KG1 (cell line): Measurements from ENCODE around the gene KIF25.

Experiments
- DNase-seq: peaks from one replicate; lab custom pipeline; 2025; lab: John Stamatoyannopoulos, UW

Gene KIF25

DNA sequence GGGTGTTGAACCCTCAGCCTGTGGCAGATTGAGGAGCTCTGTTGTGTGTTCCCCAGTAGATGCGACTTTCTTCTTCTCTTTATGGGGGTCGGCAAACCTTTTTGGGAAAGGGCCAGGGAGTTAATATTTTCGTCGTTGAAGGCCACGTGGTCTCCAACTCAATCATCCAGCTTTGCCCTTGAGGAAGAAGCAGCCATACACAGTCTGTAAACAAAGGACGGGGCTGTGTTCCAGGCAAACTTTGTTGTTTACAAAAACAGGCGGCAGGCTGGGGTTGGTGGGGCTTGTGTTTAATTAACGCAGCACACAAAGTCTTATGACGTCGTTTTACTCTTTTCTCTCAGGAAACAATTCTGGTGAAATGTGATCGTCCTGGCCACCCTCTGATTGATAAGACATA, 20.2 kb downstream of the KIF25 start:
- DNase-seq = no peak

DNA sequence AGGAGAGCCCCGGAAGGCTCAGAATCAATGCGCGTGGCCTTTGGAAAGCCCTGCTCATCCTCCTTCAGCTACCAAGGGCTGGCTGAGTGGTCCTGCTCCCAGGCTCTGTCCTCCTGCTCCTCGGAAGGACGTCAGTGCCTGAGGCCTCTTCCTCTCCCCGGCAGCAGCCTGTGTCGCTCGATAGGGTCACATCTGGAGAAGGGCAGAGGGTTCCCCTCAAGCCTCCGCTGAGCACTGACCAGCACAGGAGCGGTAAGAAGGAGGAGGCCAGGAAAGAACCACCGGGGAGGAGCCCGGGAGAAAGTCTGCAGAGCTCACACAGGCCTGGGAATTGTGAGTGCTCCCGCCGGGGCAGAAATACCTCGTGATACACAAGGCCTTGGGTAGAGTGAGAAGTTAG, 21.2 kb downstream of the KIF25 start:
- DNase-seq = no peak

DNA sequence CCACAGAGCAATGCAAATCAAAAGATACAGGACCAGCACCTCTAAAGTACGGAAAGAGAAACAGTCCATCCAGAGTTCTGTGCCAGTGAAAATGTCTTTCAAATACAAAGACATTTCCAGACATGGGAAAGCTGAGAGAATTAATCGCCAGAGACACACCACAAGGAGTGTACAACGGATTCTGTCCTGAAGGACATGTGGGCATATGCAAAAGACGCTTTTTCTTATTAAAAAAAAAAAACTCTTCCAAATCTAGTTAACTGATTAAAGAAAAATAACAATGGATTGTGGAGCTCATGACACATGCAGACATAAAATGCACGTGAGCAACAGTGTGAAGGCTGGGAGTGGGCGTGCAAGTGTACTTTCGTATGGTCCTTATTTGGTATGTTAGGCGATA, 22.8 kb downstream of the KIF25 start:
- DNase-seq = no peak

DNA sequence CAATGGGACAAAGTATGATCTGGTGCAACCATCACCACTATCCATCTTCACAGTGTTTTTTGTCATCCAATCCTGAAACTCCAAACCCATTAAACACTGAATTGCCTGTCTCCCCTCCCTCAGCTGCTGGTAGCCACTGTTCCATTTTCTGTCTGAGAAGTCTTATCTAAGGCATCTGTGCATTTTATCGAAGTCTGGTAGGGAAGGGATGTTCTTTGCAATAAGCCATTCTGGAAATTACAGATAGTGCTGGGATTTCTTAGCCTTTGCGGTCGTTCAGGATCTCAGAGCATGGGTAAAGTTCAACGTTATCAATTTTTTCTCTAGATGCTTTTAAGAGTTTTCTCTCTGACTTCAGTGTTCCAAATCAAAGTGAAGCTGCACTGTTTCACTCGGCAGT, 24.1 kb downstream of the KIF25 start:
- DNase-seq = no peak

DNA sequence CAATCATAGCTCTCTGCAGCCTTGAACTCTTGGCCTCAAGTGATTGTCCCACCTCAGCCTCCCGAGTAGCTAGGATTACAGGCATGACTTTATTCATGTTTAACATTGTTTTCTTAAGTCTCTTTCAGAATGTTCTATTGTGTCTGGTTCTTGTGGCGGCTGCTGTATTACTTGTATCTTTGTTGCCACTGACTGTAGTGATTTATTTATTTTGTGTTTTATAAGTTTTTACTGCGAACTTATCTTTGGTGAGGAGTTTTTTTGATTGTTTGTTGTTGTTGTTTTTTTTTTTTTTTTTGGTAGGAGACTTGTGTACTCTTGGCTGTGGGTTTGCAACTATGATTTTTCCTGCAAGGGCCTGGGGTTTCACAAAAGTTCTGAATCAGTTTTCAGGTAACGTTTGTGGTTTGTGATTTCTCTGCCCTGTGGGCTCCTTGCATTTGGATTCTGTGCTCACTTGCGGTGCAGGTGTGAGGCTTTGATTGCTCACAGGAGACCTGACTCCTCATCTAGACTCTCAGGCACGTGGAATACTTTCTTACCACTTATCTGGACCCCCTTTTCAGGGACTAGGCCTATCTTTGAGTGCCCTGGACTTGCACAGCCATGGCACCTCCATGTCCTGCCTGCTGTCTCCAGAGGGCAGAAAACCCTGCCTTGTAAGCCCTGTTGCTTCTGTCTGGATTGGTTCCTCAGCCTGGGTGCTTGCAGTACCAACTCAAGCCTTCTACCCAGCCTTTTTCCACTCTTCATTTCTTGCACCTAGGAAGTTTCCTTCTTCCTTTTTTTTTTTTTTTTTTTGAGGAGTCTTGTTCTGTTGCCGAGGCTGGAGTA, 25.2 kb downstream of the KIF25 start:
- no peak for DNase-seq

DNA sequence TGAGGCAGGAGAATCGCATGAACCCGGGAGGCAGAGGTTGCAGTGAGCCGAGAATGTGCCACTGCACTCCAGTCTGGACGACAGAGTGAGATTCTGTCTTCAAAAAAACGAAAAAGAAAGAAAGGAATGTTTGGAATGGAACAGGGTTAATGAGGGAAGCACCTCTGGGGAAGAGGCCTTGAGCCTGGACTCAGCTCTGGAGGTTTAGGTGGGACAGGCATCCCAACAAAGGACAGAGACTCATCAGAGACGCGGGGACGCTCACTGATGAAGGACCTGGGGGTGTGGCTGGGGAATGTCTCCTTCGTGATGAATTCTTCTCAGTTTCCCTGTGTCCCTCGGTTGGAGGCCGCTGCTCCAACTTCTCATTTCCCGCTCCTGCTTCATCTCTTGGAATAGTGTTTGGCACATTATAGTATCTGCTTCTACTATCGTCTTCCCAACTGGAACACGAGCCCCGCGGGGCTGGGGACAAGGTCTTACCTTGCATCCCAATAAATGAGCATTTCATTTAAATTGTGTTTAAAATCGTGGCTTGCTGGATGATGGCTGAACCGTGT, 27.6 kb downstream of the KIF25 start:
- DNase-seq = no peak

DNA sequence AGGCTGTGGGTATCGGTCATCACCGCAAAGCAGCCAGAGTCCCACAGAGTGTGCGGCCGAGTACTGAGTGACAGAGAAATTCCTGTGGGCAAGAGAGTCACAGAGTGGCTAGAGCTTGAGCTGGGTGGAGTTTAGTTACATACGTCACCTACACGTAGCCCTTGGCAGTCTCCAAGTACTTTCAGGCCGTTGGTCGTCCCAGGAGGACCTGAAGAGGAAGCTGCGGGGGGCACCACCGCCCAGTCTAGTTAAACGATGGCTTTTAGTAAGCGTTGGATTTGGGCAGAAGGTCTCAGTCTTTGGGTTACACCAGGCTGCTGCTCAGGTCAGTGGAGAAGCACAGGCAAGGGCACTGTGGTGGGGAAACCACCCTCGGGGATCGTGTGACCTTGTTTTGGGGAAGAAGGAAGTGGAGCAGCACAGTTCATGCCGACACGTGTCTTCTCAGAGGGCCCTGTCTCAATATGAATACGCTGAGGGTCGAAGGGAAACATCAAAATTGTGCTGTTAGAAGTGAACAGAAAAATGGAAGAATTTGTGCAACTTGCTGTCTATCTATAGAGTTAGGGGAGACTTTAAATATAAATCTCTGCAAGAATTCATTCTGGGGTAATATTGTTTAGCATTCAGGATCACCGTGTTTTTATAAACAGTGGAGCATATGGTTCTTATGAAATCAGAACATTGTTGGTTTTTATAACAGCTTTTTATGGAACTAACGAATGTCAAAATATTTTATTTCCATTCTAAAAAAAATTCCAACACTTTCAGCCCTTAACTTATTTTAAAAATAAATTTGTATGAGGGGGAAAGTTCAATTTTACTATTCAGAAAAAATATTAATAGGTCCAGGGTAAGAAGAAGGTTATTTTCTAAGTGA, 28.6 kb downstream of the KIF25 start:
- DNase-seq = no peak

DNA sequence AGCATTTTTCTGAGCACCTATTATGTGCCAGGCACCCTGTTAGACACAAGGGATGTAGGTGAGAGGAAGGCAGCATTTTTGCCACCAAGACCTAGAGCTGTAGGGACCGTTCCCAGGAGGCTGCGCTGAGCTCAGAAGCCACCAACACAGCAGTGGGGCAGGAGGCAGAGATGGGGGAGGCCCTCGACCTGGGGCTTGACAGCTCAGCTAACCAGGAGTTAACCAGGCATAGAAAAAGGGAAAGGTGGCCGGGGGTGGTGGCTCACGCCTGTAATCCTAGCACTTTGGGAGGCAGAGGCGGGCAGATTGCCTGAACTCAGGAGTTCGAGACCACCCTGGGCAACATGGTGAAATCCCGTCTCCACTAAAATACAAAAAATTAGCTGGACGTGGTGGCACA, 29.5 kb downstream of the KIF25 start:
- DNase-seq = no peak

DNA sequence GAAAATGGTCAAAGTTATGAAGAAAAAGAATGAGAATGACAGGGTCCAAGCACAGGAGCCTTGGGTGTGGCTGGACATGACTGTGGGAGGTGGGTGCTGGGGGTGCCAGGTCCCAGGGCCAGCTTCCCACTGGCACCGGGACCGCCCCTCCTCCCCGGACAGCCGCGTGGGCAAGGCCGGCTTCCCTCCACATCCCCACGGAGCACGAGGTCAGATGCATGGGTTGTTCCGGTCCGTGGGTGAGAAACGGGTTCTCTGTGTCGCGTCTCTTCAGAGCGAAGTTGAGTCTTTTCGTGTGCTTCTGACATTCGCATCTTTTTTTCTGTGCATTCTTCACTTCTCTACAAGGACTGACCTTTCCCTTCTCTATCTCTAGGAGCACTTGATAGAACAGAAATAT, 30.1 kb downstream of the KIF25 start:
- DNase-seq = no peak

DNA sequence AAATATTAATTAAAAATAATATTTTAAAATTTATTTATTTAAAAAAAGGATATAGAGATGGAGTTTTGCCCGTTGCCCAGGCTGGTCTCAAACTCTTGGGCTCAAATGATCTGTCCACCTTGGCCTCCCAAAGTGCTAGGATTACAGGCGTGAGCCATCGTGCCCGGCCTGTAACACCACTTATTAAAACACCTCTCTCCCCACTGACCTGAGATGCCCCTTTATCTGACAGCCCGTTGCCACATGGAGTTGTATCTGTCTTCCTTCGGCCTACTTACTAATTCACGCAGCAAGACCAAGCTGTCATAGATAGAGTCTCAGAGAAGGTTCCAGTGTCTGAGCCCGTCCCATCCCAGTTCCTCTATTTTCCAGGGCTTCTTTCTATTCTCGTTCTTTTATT, 30.7 kb downstream of the KIF25 start:
- no peak for DNase-seq

DNA sequence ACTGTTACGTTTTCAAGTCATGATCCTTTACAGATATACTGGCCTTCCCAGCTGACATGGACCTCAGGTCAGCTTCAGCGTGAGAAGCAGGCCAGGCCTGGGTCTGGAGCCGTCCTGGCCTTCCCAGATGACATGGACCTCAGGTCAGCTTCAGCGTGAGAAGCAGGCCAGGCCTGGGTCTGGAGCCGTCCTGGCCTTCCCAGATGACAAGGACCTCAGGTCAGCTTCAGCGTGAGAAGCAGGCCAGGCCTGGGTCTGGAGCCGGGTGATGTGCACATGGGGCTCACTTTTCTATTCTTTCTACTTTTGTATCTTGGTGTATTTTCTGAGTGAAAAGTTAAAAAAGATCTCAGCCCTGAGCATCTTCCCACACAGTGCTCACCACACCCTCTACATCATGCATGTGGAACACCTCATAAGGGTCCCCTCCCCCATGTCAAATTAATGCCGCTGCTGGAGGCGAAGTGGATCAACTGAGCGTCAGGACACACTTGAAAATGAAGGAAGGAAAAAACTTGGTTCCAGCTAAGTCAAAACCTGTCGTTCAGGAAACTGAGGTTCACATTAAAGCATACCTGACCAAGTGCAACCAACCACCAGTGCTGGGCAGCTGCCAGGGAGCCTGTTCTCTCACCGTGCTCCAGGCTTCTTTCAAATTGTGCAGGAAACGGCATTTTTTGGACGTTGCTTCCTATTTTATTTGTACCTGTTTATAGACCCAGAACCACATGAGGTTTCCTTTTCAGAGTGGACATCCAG, 32.2 kb downstream of the KIF25 start:
- DNase-seq = no peak

DNA sequence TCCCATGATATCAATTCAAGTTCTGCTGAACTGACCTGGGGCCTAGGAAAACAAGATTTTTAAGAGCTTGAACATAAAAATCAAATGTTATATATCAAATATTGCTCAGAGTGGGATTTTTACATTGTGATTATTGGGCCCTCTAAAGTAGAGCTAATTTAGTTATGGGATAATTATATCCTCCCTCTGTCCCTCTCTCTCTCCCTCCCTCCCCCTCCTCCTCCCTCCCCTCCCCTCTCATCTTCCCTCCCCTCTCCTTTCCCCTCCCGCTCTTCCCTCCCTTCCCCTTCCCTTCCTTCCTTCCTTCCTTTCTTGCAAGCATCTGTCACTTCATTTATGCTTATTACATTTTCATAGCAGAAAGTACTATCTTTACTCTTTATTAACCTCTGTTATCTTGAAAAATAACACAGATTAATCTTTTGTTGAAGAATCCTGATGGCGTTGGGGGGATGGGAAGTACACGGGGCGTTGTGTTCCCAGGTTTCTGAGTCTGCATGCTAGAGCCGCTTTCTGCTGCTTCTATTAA, 32.8 kb downstream of the KIF25 start:
- no peak for DNase-seq

DNA sequence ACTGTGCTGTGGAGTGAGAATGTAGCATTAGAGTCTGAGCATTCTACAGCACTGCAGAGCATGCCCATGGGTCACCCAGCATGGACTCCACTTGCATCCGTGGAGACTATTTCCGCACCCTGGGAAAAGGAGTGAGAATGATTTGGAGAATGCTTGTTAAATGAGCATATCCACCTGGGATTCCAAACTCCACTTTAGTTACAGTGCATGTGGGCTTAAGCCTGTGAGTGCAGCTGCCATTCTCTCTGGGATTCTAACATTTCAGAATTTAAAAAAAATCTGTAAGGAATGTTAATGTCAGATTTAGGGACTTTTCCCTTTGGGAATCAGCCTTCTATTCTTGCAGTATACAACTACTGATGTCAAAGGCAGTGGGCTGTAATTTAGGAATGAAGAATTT, 33.4 kb downstream of the KIF25 start:
- no peak for DNase-seq

DNA sequence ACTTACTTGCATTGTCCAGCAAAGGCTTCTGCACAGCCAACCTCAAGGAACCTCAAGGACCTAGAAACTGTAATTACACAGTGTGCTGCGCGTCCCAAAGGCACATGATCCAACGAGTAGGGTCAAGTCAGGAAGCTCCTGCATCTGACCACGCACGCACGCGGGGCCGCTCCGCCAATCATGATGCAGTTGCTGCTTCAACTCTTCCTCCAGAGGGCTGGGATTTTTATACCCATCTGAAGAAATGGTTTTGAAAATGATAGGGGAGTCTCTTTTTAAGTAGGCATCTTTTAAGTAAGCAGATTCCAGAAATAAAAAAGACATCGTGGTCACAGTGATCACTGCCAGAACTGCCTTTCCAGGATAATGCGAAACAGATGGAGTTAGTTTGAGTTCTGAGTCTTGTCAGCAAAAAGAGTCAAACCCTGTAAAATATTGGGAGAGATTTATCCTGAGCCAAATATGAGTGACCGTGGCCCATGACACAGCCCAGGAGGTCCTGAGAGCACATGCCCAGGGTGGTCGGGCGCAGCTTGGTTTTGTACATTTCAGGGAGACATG, 34.0 kb downstream of the KIF25 start:
- DNase-seq = no peak

DNA sequence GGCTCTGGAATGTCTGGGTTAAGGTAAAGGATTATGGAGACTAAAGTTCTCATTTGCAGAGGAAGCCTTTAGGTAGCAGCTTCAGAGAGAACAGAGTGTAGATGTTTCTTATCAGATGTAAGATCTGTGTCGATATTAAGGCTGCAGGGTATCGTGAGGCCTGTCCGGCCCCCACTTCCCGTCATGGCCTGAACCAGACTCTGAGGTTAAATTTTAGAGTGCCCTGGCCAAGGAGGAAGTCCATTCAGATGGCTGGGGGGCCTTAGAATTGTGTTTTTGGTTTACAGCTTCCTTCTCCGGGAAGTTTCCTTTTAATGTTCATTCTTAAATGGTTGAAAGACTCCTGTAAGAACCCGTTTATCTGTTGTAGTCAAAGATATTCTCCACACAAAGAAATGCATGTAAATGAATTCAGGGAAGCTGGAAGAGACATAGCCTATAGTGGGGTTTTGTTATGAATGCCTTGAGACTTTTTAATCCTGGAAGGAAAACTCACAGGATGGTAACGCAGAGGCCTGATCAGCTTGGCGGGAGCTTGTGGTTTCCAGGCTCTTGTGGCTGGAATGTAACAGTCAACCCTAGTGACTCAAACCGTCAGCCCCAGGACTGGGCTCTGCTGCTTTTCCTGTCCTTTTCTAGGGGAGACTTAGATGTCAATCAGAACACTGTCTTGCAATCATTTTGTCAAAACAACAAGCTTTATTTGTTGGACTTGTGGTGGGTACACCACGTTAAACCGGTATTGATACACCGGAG, 34.7 kb downstream of the KIF25 start:
- peak; percentile 29 for DNase-seq

DNA sequence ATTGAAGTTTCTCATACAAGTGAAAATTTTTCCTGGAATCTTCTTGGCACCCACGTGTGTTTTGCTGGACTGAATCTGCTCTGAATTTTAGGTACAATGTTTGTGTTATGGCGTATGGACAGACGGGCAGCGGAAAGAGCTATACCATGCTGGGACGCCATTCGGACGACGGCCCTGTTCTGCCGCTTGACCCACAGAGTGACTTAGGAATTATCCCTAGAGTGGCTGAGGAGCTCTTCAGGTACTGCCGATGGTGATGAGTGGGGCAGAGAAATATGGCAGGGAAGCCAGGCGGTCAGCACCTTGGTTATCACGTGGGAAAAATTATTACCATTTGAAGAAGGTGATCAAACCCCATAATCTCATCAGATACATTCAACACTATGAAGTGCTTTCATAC, 36.3 kb downstream of the KIF25 start:
- DNase-seq = no peak

DNA sequence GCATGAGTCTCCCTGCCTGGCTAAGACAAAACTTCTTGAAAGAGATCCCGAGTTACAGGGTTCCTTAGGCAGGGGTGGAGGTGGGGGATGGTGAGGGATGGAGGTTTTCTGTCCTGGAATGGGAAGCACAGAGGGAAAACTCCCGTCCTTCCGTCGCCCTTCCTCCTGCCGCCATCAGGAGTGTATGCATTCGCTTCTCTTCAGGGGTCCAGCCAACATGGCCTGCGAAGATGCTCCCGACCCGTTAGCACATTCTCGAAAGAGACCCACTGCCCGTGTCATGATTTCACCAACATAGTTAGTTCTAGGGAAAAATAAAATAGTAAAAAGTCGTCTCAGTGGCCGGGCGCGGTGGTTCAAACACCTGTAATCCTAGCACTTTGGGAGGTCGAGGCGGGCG, 37.1 kb downstream of the KIF25 start:
- no peak for DNase-seq

DNA sequence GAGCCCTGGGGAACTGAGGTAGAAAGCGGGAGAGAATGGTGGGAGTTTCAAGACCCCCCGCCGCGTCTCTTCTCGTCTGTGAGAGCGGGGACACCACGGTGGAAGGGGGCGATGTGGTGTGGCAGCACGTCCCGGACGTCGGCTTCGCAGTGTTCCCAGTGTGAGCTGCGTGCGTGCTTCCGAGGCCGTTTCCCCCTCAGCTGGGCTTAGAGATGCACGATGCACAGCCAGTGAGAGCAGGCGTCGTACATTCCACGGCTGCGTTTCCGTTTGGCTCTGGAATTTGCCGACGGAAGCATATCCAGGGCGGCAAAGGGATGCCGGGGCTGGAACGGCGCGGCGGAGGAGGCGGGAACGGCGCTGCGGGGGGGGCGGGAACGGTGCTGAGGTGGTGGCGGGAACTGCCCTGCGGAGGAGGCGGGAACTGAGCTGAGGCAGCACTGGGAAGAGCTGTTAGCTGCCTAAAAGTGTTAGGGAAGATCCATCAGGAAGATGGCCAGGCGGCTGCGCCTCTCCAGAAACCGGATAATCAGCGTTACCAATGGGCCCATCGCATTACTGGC, 37.7 kb downstream of the KIF25 start:
- DNase-seq = no peak

DNA sequence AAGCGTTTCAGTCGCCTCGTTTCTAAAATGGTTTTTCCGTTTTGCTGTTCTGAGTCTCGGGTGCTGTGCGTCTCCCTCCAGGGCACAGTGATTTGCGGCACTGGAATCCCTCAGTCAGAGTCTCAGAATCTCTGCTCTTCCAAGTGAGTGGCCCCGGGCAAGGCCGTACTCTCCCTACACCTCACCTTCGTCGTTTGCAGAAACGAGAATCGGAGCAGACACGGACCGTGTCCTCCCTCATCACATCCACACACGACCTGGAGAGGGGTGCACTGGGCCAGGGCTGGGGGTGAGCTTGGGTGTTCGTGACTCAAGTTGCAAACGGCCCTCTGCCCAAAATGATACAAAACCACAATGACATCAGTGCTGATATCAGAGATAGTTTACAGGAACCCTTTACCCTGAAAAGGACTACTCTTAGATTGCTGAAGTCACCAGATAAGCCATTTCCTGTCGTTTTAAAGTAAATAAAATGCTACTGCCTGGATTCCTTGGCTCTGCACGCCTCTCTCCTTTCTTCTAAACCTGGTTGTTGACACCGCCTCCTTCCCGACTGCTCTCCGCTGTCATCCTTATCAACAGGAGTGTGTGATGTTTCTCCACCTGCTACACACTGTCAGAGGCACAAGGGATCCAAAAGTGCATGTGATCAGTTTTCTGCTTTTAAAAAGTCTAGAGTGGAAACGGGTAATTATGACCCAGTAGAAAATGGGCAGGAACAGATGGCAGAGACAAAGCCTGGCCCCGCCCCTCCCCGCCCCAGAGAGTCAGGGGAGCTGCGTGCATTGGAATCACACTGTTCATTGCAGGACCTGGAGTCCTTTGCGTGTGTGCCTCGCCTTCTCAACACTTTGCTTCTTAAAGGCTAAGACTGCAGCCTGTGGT, 38.4 kb downstream of the KIF25 start:
- DNase-seq = no peak

DNA sequence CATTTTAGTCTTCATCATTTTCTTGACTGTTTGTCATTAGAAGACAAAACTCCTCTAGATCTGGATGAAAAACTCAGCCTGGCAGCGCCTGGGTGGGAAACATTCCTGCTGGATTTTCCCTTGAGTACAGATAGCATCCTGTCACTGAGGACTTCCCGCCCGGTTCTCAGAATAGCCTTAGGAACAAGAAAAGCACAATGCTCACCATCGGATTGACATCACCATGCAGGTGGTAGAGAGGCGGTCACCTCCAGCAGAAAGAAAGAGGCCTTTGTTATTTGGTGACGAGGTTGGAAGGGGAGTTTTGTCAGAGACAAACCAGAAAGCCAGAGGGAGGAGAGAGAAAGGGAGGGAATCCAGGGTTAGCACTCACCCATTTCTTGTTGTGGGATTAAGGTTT, 39.8 kb downstream of the KIF25 start:
- no peak for DNase-seq
